HFF-Myc (cell line): ENCODE measurements around the gene GRIA4.

Experiments used
- DNase-seq: peaks from one replicate; pipeline ENCODE4 v3.0.0-alpha.2; 2011; ENCODE audit warnings: low read depth; ENCODE audit errors: extremely low read depth
- H3K4me3 ChIP-seq: replicated peaks from 2 replicates; pipeline ENCODE4 v1.5.1; 2011; ENCODE audit warnings: low read depth, mild to moderate bottlenecking, control low read depth, low read length
- TF ChIP-seq, protein P1 (sequence below): IDR thresholded peaks from 2 replicates; pipeline ENCODE4 v1.5.1; 2012; ENCODE audit warnings: mild to moderate bottlenecking, low read depth, low read length, control low read depth; ENCODE audit errors: missing control alignments

GRIA4 gene

DNA sequence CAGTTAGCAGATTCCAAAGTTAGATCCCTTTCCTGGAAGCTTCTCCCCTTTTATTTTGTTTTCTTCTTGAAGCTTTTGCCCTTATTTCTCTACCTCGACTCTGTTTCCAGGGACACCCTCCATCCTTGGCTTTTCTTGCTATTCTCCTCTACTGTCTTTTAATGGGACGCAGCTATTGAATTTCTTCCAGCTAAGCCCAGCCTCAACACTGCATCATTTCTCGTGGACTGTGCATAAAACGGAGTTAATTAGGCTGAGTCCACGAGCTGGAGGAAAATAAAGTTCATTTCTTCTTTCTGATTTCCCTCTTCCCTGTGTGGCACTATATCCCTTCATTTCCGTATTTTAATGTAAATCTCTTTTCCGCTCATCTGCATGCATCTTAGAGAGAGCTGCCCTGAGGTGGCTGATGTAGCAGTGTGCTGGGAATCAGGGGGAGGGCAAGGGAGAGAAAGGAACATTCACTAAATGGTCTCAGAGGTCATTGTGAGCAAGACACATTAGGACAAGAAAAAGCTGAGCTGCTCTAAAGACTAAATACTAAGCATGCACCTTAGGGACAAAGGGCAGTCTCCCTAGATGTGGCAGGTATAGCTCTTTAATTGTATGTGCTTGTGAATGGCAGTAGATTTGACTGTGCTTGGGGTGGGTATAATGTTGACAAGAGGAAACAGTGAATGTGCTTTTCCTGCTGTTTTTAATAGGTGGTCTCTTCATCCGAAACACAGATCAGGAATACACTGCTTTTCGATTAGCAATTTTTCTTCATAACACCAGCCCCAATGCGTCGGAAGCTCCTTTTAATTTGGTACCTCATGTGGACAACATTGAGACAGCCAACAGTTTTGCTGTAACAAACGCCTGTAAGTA is 1.9 kb downstream of the GRIA4 start:
- no peak for DNase-seq
- H3K4me3 ChIP-seq = no peak overlapping the region
- TF ChIP-seq, protein P1, sequence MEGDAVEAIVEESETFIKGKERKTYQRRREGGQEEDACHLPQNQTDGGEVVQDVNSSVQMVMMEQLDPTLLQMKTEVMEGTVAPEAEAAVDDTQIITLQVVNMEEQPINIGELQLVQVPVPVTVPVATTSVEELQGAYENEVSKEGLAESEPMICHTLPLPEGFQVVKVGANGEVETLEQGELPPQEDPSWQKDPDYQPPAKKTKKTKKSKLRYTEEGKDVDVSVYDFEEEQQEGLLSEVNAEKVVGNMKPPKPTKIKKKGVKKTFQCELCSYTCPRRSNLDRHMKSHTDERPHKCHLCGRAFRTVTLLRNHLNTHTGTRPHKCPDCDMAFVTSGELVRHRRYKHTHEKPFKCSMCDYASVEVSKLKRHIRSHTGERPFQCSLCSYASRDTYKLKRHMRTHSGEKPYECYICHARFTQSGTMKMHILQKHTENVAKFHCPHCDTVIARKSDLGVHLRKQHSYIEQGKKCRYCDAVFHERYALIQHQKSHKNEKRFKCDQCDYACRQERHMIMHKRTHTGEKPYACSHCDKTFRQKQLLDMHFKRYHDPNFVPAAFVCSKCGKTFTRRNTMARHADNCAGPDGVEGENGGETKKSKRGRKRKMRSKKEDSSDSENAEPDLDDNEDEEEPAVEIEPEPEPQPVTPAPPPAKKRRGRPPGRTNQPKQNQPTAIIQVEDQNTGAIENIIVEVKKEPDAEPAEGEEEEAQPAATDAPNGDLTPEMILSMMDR = no peak

- H3K4me3 ChIP-seq = no peak overlapping the region
- TF ChIP-seq, protein P1 = no peak
- no peak for DNase-seq
These were observed 2.9 kb downstream of the GRIA4 start for GRCh38 chr11:105612771-105613170.

GRCh38 chr11:105613183-105613582 is 3.3 kb downstream of the GRIA4 start:
- DNase-seq = no peak
- TF ChIP-seq, protein P1 = no peak
- no peak overlapping the region for H3K4me3 ChIP-seq

- TF ChIP-seq, protein P1 = no peak
- DNase-seq = no peak
- H3K4me3 ChIP-seq = no peak overlapping the region
These were observed 8.6 kb downstream of the GRIA4 start for GRCh38 chr11:105618343-105618955.

- H3K4me3 ChIP-seq = no peak overlapping the region
- TF ChIP-seq, protein P1 = no peak
These were observed 9.7 kb downstream of the GRIA4 start for GRCh38 chr11:105619556-105619955.

DNA sequence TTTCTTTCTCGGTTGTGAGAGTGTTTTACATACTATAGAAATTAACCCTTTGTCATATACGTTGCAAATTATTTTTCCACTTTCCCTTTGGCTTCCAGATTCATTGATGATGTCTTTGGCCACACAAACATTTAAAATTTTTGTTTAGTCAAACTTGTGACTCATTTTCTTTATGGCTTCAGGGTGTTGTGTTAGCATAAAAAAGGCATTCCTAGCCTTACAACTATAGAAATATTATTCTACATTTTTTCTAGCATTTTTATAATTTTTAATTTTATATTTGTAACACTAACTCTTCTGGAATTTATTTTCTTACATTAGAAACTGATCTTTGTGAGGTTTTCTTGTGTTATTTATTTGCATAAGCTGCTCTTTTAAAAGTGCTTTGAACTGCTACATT is 12.1 kb downstream of the GRIA4 start:
- TF ChIP-seq, protein P1 = no peak
- no peak overlapping the region for H3K4me3 ChIP-seq
- DNase-seq = no peak

More at GRCh38 chr11:105619556-105619955, 9.7 kb downstream of the GRIA4 start:
- no peak for DNase-seq

GRCh38 chr11:105632316-105632715 is 22.4 kb downstream of the GRIA4 start:
- H3K4me3 ChIP-seq = no peak overlapping the region
- TF ChIP-seq, protein P1 = no peak
- DNase-seq = no peak
